IMR-90 (cell line): ENCODE data around the gene CTDP1.

Experiments
- BHLHE40 ChIP-seq: fragments of 150-350 bp; IDR thresholded peaks from 2 replicates; pipeline ENCODE4 v1.6.1; 2016; ENCODE audit warnings: mild to moderate bottlenecking, low read depth, low read length
- TF ChIP-seq, protein P1 (sequence below): conservative IDR thresholded peaks from 2 replicates; pipeline ENCODE4 v1.5.1; 2012; ENCODE audit warnings: mild to moderate bottlenecking, low read depth, low read length, improper control_type of control experiment

DNA sequence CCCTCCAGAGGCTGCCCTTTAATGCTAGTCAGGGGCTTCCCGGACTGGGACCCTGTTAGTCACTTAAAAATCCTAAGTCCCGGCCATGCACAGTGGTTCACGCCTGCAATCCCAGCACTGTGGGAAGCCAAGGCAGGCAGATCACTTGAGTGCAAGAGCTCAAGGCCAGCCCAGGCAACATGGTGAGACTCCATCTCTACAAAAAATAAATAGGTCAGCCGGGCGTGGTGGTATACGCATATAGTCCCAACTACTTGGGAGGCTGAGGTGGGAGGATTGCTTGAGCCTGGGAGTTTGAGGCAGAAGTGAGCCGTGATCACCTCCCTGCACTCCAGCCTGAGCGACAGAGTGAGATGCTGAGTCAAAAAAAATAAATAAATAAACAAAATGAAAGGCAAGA is 100.9 kb downstream of the CTDP1 start:
- TF ChIP-seq, protein P1, sequence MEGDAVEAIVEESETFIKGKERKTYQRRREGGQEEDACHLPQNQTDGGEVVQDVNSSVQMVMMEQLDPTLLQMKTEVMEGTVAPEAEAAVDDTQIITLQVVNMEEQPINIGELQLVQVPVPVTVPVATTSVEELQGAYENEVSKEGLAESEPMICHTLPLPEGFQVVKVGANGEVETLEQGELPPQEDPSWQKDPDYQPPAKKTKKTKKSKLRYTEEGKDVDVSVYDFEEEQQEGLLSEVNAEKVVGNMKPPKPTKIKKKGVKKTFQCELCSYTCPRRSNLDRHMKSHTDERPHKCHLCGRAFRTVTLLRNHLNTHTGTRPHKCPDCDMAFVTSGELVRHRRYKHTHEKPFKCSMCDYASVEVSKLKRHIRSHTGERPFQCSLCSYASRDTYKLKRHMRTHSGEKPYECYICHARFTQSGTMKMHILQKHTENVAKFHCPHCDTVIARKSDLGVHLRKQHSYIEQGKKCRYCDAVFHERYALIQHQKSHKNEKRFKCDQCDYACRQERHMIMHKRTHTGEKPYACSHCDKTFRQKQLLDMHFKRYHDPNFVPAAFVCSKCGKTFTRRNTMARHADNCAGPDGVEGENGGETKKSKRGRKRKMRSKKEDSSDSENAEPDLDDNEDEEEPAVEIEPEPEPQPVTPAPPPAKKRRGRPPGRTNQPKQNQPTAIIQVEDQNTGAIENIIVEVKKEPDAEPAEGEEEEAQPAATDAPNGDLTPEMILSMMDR = no peak
- TF ChIP-seq BHLHE40 = no peak
